Measurements from ENCODE around the gene ACBD6.
"Not testable (repeated sequence)": the region's sequence is repeated elsewhere in the genome, so short reads cannot be mapped to it uniquely, and the experiment has no call there.

Gene ACBD6

GRCh38 chr1:180502361-180503279, at the start of gene ACBD6:
TSS of gene ACBD6 (minus strand) at chr1:180502577. CDS start at chr1:180502266, 311 bp downstream.
- DNase-seq = peak; percentile 83

- no peak for DNase-seq
These were observed 49.6 kb upstream of the ACBD6 start for GRCh38 chr1:180551997-180552396.

- no peak for DNase-seq
These were observed 47.9 kb upstream of the ACBD6 start for GRCh38 chr1:180550241-180550640.

- DNase-seq = not testable (repeated sequence)
These were observed 47.4 kb upstream of the ACBD6 start for GRCh38 chr1:180549770-180550169.

- DNase-seq = peak; percentile 17
These were observed 46.4 kb upstream of the ACBD6 start for GRCh38 chr1:180548686-180549317.

GRCh38 chr1:180545991-180546390, 43.6 kb upstream of the ACBD6 start:
- DNase-seq = no peak

GRCh38 chr1:180544050-180544449, 41.7 kb upstream of the ACBD6 start:
- no peak for DNase-seq

- no peak for DNase-seq
These were observed 40.4 kb upstream of the ACBD6 start for GRCh38 chr1:180542838-180543145.

GRCh38 chr1:180542113-180542837, 39.9 kb upstream of the ACBD6 start:
- no peak for DNase-seq

- no peak for DNase-seq
These were observed 38.6 kb upstream of the ACBD6 start for GRCh38 chr1:180540697-180541594.

GRCh38 chr1:180539136-180539535, 36.8 kb upstream of the ACBD6 start:
- no peak for DNase-seq

GRCh38 chr1:180536821-180537372, 34.5 kb upstream of the ACBD6 start:
- DNase-seq = no peak

GRCh38 chr1:180535418-180535999, 33.1 kb upstream of the ACBD6 start:
- no peak for DNase-seq

- DNase-seq = peak; percentile 35
These were observed 31.8 kb upstream of the ACBD6 start for GRCh38 chr1:180534214-180534613.

GRCh38 chr1:180533266-180533987, 31.1 kb upstream of the ACBD6 start:
- DNase-seq = peak; percentile 66

- DNase-seq = no peak
These were observed 30.5 kb upstream of the ACBD6 start for GRCh38 chr1:180532854-180533253.

GRCh38 chr1:180530501-180530900, 28.1 kb upstream of the ACBD6 start:
- DNase-seq = no peak

GRCh38 chr1:180528868-180529470, 26.6 kb upstream of the ACBD6 start:
- no peak for DNase-seq

GRCh38 chr1:180527101-180527669, 24.8 kb upstream of the ACBD6 start:
- no peak for DNase-seq

GRCh38 chr1:180525715-180526039, 23.3 kb upstream of the ACBD6 start:
- DNase-seq = no peak

Data from NCI-H1694 treated with DMSO at 0.1 percent for 48 hours (cell line).